Measurements from ENCODE around the gene ADAR.
A peak's percentile ranks its signal among the peaks of the same experiment; 100 is the strongest.

Gene ADAR

DNA sequence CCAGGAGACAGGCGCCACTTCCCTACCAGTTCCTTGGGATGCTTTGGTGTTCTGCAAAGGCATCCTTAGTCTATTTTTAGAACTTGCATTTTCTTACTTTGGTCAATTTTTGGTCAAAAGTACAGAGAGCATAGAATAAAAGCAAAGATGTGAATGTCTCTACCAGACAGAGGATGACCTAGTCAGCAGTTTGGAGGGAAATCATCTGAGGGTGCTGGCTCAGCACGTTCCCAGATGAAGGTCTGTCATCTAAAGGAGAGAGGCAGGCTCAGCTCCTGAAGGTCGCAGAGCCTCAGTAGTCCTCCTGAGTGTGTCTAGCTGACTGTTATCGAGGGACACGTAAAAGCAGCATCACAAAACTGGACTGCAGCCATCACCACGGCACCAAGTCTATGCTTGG is 25.1 kb downstream of the ADAR start:
- no peak for DNase-seq (ENCODE audit: low read depth)

DNA sequence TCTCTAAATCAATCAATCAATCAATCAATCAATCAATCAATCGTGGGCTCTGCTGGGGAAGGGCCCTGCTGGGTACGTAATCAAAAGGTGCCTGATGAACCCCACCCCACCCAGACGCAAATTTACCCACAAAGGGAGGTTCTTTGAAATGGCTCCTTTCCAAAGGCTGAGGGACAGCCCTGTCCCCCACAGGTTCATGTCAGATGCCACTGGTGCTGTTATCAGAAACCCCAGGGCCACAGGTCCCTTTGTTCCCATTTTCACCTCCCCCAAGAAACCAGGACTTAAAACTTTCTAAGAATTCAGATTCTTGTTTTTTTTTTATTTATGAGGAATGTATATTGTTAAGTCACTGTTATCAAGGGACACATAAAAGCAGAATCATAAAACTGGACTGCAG is 26.2 kb downstream of the ADAR start:
- no peak for DNase-seq (ENCODE audit: low read depth)

DNA sequence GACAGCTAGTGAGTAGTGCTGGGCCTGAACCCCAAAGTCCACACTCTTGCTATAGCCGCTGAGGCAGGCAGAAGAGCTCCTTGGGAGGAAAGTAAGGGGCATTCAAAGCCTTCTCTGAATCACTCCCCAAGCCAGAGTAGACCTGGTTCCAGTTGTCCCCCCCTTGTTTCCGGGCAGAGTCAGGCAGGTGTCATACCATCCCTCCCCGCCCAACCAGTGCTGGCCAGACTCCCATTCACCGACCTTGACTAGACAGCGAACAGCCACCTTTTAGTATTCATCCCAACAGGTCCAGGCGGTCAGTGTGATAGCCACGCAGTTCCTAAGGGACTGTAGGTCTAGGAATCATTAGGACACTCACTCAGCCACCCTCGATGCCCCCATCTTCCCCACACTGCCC is 28.6 kb downstream of the ADAR start:
- no peak for DNase-seq (ENCODE audit: low read depth)

DNA sequence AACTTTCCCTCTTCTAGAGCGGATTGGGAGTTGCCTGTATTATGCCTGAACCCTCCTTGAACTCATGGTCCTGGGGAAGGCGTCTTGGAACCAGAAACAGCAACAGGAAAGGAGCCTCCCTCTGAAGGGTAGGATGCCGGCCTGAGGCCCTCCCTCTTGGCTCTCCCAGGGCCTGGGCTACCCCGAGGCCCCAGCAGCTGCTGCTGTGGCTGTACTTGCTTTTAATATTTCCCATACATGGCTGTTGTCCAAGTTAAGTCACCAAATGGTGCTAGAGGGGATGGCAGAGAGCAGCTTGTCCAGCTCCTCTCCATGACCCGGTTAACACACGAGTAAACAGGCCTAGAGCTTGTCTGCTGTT is 29.9 kb downstream of the ADAR start:
- no peak for DNase-seq (ENCODE audit: low read depth)

DNA sequence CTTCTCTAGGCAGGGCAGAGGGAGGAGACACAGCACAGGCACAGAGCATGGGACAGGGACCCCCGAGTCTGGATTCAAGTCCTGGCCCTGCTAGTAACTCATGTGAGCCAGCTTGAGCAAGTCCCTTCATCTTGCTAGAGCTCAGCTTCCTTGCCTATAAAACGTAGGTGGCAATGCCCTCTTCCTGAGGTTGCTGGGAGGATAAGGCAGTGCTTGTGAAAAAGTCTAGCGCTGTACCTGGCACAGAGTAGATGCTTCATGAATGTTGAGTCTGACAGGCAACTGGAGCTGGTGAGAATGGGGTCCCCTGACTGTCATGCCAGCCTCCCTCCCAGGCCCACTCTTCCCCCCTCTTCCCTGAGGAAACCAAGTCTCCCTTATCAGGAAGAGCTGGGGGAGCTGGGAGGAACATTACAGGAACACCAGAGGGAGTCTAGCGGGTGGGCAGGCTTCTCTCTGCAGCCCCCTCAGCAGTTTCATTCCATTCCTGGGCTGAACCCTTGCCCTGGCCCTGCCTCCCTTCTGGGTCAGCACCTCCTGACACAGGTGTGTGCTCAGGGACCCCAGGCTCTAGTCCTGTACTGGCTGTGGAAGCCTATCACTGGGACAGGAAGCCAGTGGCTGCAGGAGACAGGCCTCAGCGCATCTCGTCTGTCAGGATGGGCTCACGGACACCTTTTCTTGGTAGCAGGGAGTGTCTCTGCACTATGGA is 30.5 kb downstream of the ADAR start:
- DNase-seq (ENCODE audit: low read depth), result no peak

DNA sequence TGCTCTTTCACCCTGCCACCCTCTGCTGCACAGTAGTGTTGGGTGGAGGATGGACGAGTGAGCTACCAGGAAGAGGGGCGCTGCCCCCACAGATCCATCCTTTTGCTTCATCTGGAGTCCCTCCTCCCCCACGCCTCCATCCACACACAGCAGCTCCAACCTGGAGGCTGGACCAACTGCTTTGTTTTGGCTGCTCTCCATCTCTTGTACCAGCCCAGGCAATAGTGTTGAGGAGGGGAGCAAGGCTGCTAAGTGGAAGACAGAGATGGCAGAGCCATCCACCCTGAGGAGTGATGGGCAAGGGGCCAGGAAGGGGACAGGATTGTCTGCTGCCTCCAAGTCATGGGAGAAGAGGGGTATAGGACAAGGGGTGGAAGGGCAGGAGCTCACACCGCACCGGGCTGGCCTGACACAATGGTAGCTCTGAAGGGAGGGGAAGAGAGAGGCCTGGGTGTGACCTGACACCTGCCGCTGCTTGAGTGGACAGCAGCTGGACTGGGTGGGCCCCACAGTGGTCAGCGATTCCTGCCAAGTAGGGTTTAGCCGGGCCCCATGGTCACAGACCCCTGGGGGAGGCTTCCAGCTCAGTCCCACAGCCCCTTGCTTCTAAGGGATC is 31.9 kb downstream of the ADAR start:
- DNase-seq (ENCODE audit: low read depth), result no peak

DNA sequence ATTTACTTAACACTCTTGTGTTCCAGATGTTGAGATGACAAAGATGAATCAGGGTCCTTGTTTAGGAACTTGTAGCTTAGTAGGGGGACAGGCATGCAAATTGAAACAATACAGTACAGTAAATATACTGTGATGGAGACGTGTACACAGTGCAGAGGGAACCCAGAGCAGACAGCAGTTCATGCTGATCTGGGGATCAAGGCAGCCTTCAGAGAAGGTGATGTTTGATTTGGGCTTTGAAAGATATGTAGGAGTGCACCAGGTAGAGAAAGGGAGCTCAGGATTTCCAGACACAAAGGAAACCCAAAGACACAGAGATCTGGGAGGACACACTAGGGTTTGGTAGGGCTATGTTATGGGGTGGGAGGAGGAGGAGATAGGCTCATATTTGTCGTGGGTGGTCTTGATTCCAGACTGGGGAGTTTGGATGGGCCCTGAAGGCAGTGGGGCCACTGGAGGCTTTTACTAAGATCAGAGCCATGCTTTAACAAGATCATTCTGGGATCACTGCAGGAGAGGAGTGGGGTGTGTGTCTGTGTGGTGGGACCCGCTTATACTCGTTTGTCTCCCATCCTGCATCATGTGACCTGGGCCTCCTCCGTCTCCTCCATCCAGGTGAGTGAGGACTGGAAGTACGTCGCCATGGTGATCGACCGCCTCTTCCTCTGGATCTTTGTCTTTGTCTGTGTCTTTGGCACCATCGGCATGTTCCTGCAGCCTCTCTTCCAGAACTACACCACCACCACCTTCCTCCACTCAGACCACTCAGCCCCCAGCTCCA is 32.6 kb downstream of the ADAR start:
- no peak for DNase-seq (ENCODE audit: low read depth)

DNA sequence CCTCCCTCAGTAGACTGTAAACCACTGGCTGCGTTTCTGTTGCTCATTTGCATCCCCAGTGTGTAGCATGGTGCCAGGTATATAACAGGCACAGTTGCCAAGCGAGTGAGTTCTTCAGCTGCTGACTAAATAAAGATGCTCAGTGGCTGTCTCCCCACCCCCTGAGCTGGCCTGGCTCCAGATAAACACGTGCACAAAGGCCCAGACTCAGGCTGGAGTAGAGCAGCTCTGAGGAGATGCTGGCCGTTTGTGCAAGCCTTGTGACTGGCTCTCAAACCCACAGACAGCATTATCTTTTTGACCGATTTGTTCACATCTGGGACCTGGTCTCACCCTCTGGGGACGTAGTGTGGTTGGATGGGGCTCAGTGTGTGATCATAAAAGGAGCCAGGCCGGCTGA is 33.3 kb downstream of the ADAR start:
- no peak for DNase-seq (ENCODE audit: low read depth)

DNA sequence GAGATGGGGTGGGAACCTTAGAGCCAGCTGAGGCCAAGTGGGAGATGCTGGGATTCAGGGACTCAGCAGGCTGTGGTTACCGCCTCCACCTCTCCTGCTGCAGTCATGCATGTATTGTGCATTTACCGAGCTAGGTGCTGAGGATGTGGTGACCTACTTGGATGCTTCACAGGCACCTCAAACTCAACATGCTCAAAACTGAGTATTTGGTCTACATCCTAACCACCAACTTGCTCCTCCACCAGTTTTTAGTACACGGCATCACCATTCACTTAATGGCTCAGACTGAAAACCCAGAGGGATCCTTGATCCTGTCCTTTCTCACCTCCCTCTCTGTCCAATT is 34.8 kb downstream of the ADAR start:
- no peak for DNase-seq (ENCODE audit: low read depth)

DNA sequence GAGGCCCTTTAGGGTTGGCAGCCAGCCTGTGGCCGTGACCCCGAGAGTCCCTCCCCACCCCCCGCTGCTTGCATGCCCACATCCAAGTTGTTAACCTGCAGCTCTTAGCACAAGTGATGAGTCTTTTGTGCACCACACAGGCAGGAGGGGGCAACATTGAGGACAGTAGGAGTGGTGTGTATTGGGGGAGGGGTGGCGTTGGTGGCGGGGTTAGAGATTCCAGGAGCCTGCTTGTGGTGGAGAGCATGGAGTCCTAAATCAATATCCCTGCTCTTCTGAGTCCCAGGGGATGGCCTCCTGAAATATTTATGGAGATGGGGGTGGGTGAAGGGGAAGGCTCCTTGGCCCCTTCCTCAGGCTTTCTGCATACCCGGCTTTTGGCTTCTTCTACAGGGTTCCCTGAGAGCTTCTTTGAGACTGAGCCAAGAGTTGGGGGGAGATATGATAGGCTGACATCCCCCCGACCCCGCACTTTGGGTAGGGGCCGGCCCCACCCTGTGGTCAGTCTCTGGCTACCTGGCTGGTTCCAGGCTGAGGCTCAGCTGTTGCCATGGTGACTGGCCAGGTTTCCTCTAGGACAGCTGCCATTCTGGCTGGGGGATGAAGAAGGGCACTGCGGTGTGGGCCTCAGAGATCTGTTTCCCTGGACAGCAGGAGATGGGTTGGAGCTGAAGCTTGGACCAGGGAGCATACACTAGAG is 35.4 kb downstream of the ADAR start:
- no peak for DNase-seq (ENCODE audit: low read depth)

DNA sequence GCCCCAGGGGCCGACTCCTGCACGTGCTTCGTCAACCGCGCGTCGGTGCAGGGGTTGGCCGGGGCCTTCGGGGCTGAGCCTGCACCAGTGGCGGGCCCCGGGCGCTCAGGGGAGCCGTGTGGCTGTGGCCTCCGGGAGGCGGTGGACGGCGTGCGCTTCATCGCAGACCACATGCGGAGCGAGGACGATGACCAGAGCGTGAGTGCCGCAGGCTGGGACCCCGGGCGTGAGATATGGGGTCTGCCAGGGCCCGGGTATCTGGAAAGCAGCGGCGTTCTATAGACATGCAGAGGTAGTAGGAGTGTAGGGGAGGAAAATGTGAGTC is 36.1 kb downstream of the ADAR start:
- DNase-seq (ENCODE audit: low read depth), result no peak

DNA sequence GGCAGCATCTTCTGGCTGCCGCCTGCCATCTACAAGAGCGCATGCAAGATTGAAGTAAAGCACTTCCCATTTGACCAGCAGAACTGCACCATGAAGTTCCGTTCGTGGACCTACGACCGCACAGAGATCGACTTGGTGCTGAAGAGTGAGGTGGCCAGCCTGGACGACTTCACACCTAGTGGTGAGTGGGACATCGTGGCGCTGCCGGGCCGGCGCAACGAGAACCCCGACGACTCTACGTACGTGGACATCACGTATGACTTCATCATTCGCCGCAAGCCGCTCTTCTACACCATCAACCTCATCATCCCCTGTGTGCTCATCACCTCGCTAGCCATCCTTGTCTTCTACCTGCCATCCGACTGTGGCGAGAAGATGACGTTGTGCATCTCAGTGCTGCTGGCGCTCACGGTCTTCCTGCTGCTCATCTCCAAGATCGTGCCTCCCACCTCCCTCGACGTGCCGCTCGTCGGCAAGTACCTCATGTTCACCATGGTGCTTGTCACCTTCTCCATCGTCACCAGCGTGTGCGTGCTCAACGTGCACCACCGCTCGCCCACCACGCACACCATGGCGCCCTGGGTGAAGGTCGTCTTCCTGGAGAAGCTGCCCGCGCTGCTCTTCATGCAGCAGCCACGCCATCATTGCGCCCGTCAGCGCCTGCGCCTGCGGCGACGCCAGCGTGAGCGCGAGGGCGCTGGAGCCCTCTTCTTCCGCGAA is 36.6 kb downstream of the ADAR start:
- no peak for DNase-seq (ENCODE audit: low read depth)

DNA sequence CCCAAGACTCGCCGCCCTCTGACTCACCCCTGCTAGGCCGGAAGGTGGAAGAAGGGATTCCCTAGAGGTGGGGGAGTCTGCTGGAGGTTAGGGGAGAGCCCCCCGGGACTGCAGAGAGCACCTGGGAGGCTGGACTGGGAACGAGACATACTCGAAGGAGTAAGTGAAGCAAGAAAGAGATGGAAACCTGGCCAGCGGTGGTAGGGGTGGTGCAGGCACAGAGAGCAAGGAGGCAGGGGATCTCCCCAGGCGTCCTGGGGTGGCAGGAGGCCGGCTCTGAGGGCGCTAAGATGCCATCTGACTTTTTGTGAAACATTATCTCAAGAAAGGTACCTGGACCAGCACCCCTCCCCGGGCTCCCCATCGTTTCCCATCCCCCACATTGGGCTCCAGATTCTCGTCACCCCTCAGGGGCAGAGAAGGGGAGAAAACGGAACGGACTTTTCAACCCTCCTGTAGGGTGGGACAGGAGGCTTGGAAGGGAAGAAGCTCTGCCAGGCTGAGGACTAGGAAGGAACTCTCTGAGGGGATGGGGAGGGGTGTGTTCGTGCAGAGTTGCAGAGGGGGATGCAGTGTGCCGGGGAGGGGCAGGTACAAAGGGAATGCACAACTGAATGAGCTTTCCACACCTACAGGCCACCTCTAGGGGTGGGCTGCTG is 39.7 kb downstream of the ADAR start:
- DNase-seq (ENCODE audit: low read depth), result no peak

DNA sequence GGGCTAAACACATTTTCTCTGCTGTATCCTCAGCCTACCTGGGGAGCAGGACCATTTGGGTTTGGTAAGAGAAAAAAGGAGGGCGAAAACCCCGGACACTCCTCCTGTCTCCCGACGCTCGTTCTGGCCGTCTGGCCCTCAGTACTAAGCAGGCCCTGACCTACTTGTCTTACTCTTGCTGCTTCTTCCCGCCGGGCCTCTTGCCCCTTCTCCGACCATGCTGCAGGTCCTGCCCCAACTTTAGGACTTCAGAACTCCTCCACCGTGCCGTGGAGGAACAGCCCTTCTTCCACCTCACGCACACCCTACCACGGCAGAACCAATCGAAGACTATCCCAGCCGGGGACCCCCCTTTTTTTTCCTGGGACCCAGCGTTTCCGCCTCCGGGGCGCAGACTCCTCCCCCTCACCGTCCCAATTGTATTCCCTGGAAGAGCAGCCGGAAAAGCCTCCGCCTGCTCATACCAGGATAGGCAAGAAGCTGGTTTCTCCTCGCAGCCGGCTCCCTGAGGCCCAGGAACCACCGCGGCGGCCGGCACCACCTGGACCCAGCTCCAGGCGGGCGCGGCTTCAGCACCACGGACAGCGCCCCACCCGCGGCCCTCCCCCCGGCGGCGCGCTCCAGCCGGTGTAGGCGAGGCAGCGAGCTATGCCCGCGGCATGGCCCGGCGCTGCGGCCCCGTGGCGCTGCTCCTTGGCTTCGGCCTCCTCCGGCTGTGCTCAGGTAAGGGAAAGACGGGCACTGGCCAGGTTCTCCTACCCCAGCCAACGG is 40.4 kb downstream of the ADAR start, which contains the start of gene CHRNB2:
TSS of gene CHRNB2 (plus strand) at position 393 of the 771 bp plus-strand sequence. CDS start at position 660, 267 bp downstream.
- peak; percentile 69 for DNase-seq (ENCODE audit: low read depth)

DNA sequence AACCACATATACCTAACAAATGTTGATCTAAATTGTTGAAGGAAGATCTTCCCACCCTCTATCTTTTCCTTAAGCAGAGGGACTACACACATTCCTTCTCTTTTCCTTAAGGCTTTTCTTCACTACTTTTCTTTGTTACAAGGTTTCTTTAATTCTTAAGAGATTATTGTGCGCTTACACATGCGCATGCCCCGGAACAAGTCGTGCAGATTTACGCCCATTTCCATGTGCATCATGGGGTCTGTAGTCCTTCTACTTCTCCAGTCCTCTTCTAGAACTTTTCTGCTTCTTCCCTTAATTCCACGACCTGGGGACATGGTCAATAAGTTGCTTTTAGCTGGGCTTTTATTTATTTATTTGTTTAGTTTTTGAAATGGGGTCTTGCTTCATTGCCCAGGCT is 42.1 kb downstream of the ADAR start:
- DNase-seq (ENCODE audit: low read depth), result no peak

DNA sequence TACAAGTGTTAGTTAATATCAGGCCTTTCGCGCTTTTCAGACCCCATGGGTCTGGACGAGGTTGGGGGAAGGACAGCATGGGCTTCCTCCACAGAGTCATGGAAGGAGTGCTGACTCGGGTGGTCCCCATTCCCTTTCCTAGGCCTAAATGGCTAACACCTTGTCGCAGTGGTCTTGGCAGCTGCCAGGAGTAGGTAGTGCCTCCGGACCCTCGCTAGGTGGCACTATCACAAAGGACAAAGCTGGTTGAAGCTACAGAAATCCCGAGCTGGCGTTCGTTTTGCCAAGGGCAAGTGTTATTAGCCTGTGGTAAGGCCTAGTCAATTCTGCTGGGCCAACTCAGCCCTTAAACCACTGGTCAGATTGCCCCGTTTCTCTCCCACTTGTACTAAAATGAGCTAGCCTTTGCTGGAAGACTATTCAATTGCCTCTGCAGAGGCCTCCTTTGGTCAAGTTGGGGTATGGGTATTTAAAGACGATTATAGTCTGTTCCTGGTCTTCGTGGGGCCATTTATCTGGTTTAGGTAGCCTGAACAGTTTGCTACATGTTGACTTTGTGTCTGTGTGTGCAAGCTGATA is 48.4 kb downstream of the ADAR start:
- peak; percentile 74 for DNase-seq (ENCODE audit: low read depth)

DNA sequence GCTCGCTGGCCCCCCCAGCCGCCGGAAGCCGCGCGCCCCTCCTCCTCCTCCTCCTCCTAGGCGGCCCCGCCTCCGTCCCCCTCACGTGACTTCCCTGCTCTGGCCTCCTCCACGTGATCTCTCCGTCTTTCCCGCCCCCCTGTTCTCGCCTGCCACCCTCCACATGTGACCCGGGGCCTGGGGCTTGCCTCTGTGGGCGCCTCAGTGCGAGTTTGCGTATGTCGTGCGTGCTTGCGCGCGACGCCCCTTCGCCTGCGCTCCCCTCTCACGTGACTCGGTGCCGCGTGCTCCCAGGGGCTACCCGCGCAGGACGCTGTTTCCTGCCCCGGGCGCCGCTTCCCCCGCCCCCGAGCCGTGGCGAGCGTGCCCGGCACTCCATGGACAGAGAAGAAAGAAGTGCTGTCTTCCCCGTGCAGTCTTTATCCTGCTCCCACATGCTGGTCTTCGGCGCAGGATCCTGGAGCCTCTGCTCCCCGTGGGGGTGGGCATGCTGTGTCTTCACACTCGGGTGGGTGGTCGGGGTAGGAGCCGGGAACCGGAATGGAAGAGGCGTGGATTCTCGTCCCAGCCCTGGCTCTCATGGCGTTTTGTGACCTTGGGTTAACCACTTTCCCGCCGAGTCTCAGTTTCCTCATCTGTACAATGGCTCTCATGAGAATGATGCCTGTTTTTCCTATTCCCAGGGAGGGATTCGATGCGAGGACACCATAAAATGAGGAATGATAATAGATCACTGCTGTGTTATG is 49.1 kb downstream of the ADAR start:
- peak; percentile 99 for DNase-seq (ENCODE audit: low read depth)

DNA sequence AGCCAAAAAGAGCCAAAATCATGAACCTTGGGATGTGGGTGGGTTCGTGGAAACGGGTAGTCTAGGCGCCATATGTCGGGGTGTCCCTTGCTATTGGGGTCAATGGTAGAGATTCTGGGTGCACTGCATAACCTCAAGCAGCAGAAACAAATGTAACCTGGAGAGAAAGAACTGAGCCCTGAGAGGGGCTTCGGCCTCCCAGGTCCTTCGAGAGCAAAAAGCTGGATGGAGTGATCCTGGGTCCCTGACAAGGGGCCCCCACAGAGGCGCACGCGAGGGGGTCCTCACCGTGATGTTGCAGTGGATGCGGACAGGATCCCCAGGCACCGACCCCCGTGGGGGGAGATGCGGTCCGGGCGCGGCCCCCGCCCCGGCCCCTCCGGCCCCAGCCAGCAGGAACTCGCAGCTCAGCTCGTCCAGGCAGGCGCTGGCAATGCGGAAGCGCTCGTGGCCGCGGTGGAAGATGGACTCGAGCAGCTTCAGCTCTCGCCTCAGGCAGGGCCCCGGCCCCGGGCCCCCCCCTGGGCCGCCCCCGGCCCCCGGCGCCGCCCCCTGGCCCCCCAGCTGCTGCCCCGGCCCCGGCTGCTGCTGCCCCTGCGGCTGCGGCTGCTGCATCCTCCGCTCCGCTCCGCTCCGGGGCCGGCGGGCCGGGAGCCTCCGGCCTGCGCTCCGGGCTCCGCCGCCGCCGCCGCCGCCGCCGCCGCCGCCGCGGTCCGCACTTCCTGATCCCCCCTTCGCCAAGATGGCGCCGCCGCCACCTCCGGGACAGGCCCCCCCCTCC is 49.9 kb downstream of the ADAR start, which contains the start of gene UBE2Q1:
TSS of gene UBE2Q1 (minus strand) at position 724 of the 781 bp plus-strand sequence. CDS start at position 615, 109 bp downstream.
- DNase-seq (ENCODE audit: low read depth), result peak; percentile 22
